RKO (cell line): ENCODE measurements around the gene ATP9B.

Experiments
- DNase-seq: peaks from one replicate; pipeline ENCODE4 v3.0.0-alpha.2; 2016; ENCODE audit warnings: low spot score

Gene ATP9B

DNA sequence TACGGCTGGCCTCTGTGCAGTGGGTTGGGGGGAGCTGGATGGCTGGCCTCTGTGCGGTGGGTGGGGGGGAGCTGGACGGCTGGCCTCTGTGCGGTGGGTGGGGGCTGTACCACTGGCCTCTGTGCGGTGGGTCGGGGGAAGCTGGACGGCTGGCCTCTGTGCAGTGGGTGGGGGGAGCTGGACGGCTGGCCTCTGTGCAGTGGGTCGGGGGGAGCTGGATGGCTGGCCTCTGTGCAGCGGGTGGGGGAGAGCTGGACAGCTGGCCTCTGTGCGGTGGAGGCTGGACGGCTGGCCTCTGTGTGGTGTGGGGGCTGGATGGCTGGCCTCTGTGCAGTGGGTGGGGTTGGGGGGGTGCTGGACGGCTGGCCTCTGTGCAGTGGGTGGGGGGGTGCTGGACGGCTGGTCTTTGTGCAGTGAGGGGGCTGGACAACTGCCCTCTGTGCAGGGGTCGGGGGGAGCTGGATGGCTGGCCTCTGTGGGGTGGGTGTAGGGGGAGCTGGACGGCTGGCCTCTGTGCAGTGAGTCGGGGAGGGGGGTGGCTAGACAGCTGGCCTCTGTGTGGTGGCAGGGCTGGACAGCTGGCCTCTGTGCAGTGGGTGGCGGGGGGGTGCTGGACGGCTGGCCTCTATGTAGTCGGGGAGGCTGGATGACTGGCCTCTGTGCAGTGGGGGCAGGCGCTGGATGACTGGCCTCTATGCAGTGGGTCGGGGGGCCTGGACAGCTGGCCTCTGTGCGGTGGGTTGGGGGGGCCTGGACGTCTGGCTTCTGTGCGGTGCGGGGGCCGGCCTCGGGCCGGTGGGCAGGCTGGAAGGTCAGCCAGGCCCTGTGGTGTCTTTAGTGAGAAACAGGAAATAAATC is 358.4 kb downstream of the ATP9B start:
- DNase-seq = no peak
